AG09319 (cell line): ENCODE results near the gene SEPTIN8.

Source experiments
- DNase-seq: peaks from one replicate; pipeline ENCODE4 v3.0.0-alpha.2; 2010; ENCODE audit warnings: low read depth; ENCODE audit errors: extremely low read depth
- CTCF ChIP-seq: IDR thresholded peaks from 2 replicates; pipeline ENCODE4 v1.5.1; 2011; ENCODE audit warnings: low read depth, mild to moderate bottlenecking, inconsistent platforms, low read length, moderate library complexity

The SEPTIN8 gene

GRCh38 chr5:132763181-132764036, 13.6 kb downstream of the SEPTIN8 start:
- DNase-seq = no peak
- no peak for TF ChIP-seq CTCF

- no peak for TF ChIP-seq CTCF
- DNase-seq = no peak
Measured at GRCh38 chr5:132762246-132763000, 14.6 kb downstream of the SEPTIN8 start.

- TF ChIP-seq CTCF = no peak
- DNase-seq = no peak
Measured at GRCh38 chr5:132761321-132762240, 15.5 kb downstream of the SEPTIN8 start.

GRCh38 chr5:132760601-132761317, 16.3 kb downstream of the SEPTIN8 start:
- DNase-seq = no peak
- TF ChIP-seq CTCF = no peak

- DNase-seq = no peak
Measured at GRCh38 chr5:132760049-132760420, 17.0 kb downstream of the SEPTIN8 start.

More at GRCh38 chr5:132760049-132760420, 17.0 kb downstream of the SEPTIN8 start:
- TF ChIP-seq CTCF = no peak
